C4-2B (cell line): ENCODE data around the gene TMCC1.

Source experiments
- H3K27ac ChIP-seq: fragments of 450-650 bp; 2 replicates; pipeline ENCODE4 v1.5.1; 2017
- CTCF ChIP-seq: fragments of 450-650 bp; conservative IDR thresholded peaks from 2 replicates; pipeline ENCODE4 v1.5.1; 2017; ENCODE audit warnings: mild to moderate bottlenecking
- ZFX ChIP-seq: fragments of 450-650 bp; IDR thresholded peaks from 2 replicates; pipeline ENCODE4 v1.6.1; 2017

Gene TMCC1

GRCh38 chr3:129606636-129607390 lies 286.7 kb downstream of the TMCC1 start, which contains the start of gene PLXND1:
TSS of gene PLXND1 (minus strand) at chr3:129606676. CDS start at chr3:129606639, 37 bp downstream.
- TF ChIP-seq CTCF = no peak
- TF ChIP-seq ZFX = no peak
- no peak within 1 kb of the TSS for H3K27ac ChIP-seq

- H3K27ac ChIP-seq = no peak overlapping the region
- TF ChIP-seq CTCF = no peak
- TF ChIP-seq ZFX = no peak; the same call in 1 of the 2 replicates
Observed at GRCh38 chr3:129605922-129606635, 287.4 kb downstream of the TMCC1 start.

GRCh38 chr3:129605203-129605921 lies 288.1 kb downstream of the TMCC1 start:
- no peak overlapping the region for H3K27ac ChIP-seq
- TF ChIP-seq CTCF (no peak), ZFX (no peak)

- no peak overlapping the region for H3K27ac ChIP-seq
Observed at GRCh38 chr3:129604767-129605166, 288.7 kb downstream of the TMCC1 start.

GRCh38 chr3:129603991-129604749 lies 289.3 kb downstream of the TMCC1 start:
- no peak overlapping the region for H3K27ac ChIP-seq
- TF ChIP-seq ZFX (no peak), CTCF (no peak)

More at GRCh38 chr3:129604767-129605166, 288.7 kb downstream of the TMCC1 start:
- TF ChIP-seq CTCF = no peak

GRCh38 chr3:129603561-129603942 lies 290.0 kb downstream of the TMCC1 start:
- H3K27ac ChIP-seq = no peak overlapping the region
- TF ChIP-seq ZFX (no peak), CTCF (no peak)
